Esophagus squamous epithelium (tissue), 4 donors: ENCODE data around the gene PLEKHM1.
"Not testable (repeated sequence)": the region's sequence is repeated elsewhere in the genome, so short reads cannot be mapped to it uniquely, and the experiment has no call there.

Experiments used
- CTCF ChIP-seq, 6 experiments: fragments of 450-650 bp in 4 of 6; fragments of 200-600 bp in 2 of 6; sonication (generic) in 2 of 6; IDR thresholded peaks; one replicate each; pipeline ENCODE4 v1.5.1; 2016 to 2019; ENCODE audit warnings: antibody characterized with exemption in 6 of 6, mild to moderate bottlenecking in 4 of 6, moderate library complexity in 4 of 6
- POLR2A ChIP-seq, 4 donors: fragments of 450-650 bp; IDR thresholded peaks; one replicate each; pipeline ENCODE4 v1.6.1; 2017; ENCODE audit warnings: antibody characterized with exemption in 4 of 4, mild to moderate bottlenecking in 4 of 4, moderate library complexity in 3 of 4

GRCh38 chr17:45482317-45482716, 8.2 kb downstream of the PLEKHM1 start:
- TF ChIP-seq POLR2A, CTCF (IDR thresholded peaks at IDR 0.05): not testable (repeated sequence)
